Measurements from ENCODE around the gene SPATA22.
"Not testable (repeated sequence)": the region's sequence is repeated elsewhere in the genome, so short reads cannot be mapped to it uniquely, and the experiment has no call there.

Gene SPATA22

GRCh38 chr17:3471599-3471998 is at the start of gene SPATA22:
Gene SPATA22, minus strand, starts transcription at chr17:3471819. Its CDS starts 2,494 bp downstream, at chr17:3469325.
- DNase-seq: no peak

DNA sequence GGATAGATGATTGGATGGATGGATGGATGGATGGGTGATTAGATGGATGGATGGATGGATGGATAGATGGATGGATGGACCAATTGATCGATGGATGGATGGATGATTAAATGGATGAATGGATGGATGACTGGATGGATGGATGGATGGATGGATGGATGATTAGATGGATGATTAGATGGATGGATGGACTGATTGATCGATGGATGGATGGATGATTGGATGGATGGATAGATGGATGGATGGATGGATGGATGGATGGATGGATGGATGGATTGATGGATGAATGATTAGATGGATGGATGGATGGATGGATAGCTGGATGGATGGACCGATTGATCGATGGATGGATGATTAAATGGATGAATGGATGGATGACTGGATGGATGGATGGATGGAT is 47.9 kb upstream of the SPATA22 start:
- not testable (repeated sequence) for DNase-seq

GRCh38 chr17:3514873-3515272 is 43.3 kb upstream of the SPATA22 start:
- DNase-seq: no peak

- not testable (repeated sequence) for DNase-seq
Measured at GRCh38 chr17:3514167-3514566, 42.5 kb upstream of the SPATA22 start.

GRCh38 chr17:3513305-3514035 is 41.9 kb upstream of the SPATA22 start:
- DNase-seq: no peak

GRCh38 chr17:3512505-3513171 is 41.0 kb upstream of the SPATA22 start:
- DNase-seq: no peak

DNA sequence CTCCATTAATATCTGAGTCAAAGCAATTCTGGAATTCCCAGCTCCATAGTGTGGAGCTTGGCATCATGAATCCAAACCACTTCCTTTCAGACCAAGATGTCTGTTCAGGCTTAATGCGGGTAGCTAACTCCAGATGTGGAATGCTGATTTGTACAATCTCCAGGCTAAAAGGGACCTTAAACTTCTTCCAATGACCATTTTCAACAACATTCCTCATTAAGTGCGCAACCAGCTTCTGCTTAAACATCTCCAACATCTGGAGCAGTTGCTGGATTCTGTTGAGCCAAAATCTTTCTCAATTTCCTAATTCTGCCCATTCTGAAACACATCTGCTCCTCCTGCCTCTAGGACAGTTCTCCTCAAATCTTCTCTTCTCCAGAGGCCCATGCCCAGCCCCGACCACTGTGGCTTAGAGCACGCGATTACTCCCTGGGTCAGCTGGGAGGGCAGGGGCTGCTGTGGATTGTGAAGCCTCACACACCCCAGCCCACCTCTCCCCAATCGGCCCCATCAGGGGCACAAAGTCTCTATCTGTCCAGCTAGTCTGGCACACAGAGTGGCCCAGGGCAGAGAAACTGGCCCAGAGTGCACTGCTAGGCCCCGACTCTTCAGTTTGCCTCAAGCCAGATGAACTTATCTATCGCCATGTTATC is 40.4 kb upstream of the SPATA22 start:
- no peak for DNase-seq

DNA sequence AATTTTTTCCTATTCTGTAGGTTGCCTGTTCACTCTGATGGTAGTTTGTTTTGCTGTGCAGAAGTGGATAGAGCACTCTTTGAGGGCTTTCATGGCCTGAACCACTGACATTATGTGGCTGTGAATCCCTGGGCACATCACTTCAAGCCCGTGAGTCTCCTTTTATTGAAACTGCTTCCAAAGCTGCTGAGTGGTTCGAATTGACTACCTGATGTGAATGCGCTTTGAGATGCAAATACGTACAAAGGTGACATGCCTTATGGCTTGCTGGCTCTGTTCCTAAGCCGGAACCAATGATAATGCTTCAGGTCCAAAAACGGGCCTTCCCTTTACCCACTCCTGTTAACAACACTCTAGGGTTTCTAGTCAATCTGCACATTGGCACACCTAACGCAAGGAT is 38.5 kb upstream of the SPATA22 start:
- no peak for DNase-seq

GRCh38 chr17:3507869-3508268 is 36.2 kb upstream of the SPATA22 start:
- DNase-seq: no peak

- DNase-seq: no peak
Measured at GRCh38 chr17:3507071-3507470, 35.5 kb upstream of the SPATA22 start.

- DNase-seq: no peak
Measured at GRCh38 chr17:3506054-3506453, 34.4 kb upstream of the SPATA22 start.

DNA sequence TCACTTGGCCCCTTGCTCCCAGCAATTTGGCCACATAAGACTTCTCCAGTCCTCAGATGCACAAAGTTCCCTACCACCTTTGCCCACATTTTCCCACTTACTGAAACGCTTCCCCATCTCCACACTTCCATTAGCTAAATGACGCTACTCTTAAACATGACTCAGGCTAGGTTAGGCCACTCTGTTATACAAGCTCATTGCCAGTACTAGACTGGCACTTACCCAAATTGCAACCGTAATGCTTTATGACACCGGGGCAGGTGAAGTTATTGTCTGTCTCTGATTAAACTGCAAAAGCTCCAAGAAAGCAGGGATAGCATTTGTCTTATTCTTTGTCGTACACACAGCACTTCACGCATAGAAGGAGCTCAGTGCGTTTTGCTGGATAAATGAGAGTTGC is 33.4 kb upstream of the SPATA22 start:
- no peak for DNase-seq

DNA sequence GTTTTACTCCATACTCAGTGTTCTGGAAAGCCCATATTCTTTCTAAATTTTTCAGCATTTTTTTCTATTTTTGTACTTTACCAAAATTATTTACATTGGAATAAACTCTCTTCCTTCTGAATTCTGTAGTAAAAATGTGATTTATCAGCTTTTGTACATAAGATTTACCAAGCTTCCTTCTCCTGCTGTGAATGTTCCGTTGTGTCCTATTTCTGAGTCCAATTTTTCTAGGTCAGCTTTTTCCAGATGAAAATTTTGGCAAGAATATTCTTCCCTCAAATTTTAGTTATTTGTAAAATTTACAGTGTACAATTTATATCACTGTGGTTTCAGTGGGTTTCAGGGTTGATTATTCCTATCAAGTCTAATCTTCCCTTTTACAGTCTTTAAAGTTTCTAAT is 31.7 kb upstream of the SPATA22 start:
- DNase-seq: no peak

- DNase-seq: no peak
Measured at GRCh38 chr17:3502466-3502865, 30.8 kb upstream of the SPATA22 start.

DNA sequence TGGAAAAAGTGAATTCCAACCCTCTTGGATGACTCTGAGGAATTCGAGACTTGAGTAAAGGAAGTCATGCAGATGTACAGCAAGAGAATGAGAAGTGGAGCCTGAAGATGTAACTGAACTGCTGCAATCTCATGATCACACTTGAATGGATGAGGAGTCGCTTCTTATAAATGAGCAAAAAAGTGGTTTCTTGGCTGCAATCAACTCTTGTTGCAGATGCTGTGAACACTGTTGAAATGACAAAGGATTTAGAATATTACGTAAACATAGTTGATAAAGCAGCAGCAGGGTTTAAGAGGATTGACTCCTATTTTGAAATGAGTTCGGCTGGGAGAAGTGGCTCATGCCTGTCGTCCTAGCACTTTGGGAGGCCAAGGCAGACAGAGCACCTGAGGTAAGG is 29.7 kb upstream of the SPATA22 start:
- DNase-seq: no peak

GRCh38 chr17:3497101-3497500 is 25.5 kb upstream of the SPATA22 start:
- no peak for DNase-seq

GRCh38 chr17:3485481-3486068 is 14.0 kb upstream of the SPATA22 start:
- no peak for DNase-seq

DNA sequence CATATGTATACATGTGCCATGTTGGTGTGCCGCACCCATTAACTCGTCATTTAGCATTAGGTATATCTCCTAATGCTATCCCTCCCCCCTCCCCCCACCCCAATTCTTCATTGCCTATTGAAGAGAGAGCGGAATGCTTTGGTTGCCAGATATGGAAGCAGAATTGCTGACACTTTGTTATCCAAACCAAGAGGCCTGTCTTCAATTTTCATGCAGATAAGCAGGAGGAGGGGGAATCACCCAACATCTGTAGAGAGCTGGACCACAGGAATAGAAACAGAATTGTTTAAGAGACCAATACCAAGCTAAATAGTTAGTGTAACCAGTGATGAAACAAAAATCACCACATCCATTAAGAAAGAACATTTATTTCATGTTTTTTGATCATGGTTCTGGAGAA is 11.2 kb upstream of the SPATA22 start:
- no peak for DNase-seq

GRCh38 chr17:3479988-3480387 is 8.4 kb upstream of the SPATA22 start:
- no peak for DNase-seq

GRCh38 chr17:3475812-3476610 is 4.4 kb upstream of the SPATA22 start, which contains the start of gene ASPA:
Gene ASPA, plus strand, starts transcription at chr17:3475997. Its CDS starts 163 bp downstream, at chr17:3476160.
- no peak for DNase-seq

- DNase-seq: no peak
Measured at GRCh38 chr17:3475251-3475685, 3.6 kb upstream of the SPATA22 start.

GRCh38 chr17:3474212-3474611 is 2.6 kb upstream of the SPATA22 start:
- DNase-seq: no peak

GRCh38 chr17:3472137-3472536 is 518 bp upstream of the SPATA22 start:
- DNase-seq: no peak

All from activated CD8-positive, alpha-beta memory T cell treated with anti-CD3 and anti-CD28 coated beads, Interleukin-2, amount 50 U/mL, for 48 hours (primary cell).